SK-N-SH (cell line): ENCODE data around the gene RPS6KA2.

ENCODE experiments used
- CTCF ChIP-seq: fragments of 200-600 bp; sonication (generic); IDR thresholded peaks from 2 replicates; pipeline ENCODE4 v1.6.1; 2017; ENCODE audit warnings: antibody characterized with exemption, mild to moderate bottlenecking, moderate library complexity
- JUND ChIP-seq: IDR thresholded peaks from 2 replicates; pipeline ENCODE4 v1.4.0; 2012
- MEF2A ChIP-seq: IDR thresholded peaks from 2 replicates; pipeline ENCODE4 v1.4.0; 2012; ENCODE audit warnings: low read depth, borderline replicate concordance
- POLR2AphosphoS5 ChIP-seq: IDR thresholded peaks from 2 replicates; pipeline ENCODE4 v1.6.1; 2012; ENCODE audit warnings: low read depth, low read length
- RAD21 ChIP-seq: IDR thresholded peaks from 2 replicates; pipeline ENCODE4 v1.6.1; 2012; ENCODE audit warnings: mild to moderate bottlenecking, low read length
- RFX5 ChIP-seq: IDR thresholded peaks from 2 replicates; pipeline ENCODE4 v1.6.1; 2012; ENCODE audit warnings: mild to moderate bottlenecking, improper control_type of control experiment, low read length
- SMC3 ChIP-seq: IDR thresholded peaks from 2 replicates; pipeline ENCODE4 v1.6.1; 2012; ENCODE audit warnings: low read depth, low read length, improper control_type of control experiment
- YY1 ChIP-seq: IDR thresholded peaks from 2 replicates; pipeline ENCODE4 v1.4.0; 2012; ENCODE audit warnings: low read depth, mild to moderate bottlenecking
- TF ChIP-seq, protein P1 (sequence below): IDR thresholded peaks from 2 replicates; pipeline ENCODE4 v1.4.0; 2012; ENCODE audit warnings: low read depth

- TF ChIP-seq POLR2AphosphoS5 (no peak), RAD21 (no peak), SMC3 (no peak), CTCF (no peak), RFX5 (no peak), YY1 (no peak), JUND (no peak), MEF2A (no peak)
- TF ChIP-seq, protein P1, sequence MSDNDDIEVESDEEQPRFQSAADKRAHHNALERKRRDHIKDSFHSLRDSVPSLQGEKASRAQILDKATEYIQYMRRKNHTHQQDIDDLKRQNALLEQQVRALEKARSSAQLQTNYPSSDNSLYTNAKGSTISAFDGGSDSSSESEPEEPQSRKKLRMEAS: no peak
Measured at GRCh38 chr6:166563200-166563599, 63.9 kb downstream of the RPS6KA2 start.
